Measurements from ENCODE around the gene LRIT2. TPM values are rescaled to one million over a fixed set of nuclear protein-coding genes. Genes with fewer than 3 reads are reported as not detected.

LRIT2 gene
- total and polyA plus RNA-seq, 9 of the 15 experiments (the other 6 are each of a cell fraction or from before 2014, with no cell fraction given) = not detected

GRCh38 chr10:84184517-84184916, 40.8 kb downstream of the LRIT2 start:
- POLR2A ChIA-PET = interaction anchor here (0.7 to 1.1 kb wide), 3 partner anchors 9 to 37 kb away, joined by 3 to 4 read pairs (median 3); no protein-coding TSS in a partner anchor
- H4K20me1 ChIP-seq (replicated peaks; ENCODE audit: control insufficient read depth, insufficient read depth, low read length) = no peaks in the 10 kb centered on the region; the same call in 1 of the 2 replicates
- TF ChIP-seq CBFA2T3 (IDR thresholded peaks at IDR 0.05) (no peak), DLX4 (CRISPR knock-in tag; IDR thresholded peaks at IDR 0.05) (no peak), IRF9 (tag; IDR thresholded peaks at IDR 0.05) (no peak), ZNF668 (CRISPR knock-in tag; IDR thresholded peaks at IDR 0.05) (no peak), ESRRA (IDR thresholded peaks at IDR 0.05; ENCODE audit: borderline replicate concordance, low read depth) (no peak), GABPA (tag; conservative IDR thresholded peaks at IDR 0.05; ENCODE audit: low read depth) (no peak), E2F4 (CRISPR knock-in tag; IDR thresholded peaks at IDR 0.05; ENCODE audit: low read depth) (no peak), ZMIZ1 (IDR thresholded peaks at IDR 0.05; ENCODE audit: low read depth in 2 of 2, low read length in 2 of 2) (no peak), OTX1 (CRISPR knock-in tag; IDR thresholded peaks at IDR 0.05) (no peak), ZNF197 (CRISPR knock-in tag; IDR thresholded peaks at IDR 0.05; ENCODE audit: low read depth) (no peak)
- BruUV-seq (replicated peaks) = no TSS peak
- ATAC-seq = peak; percentile 67
- no peak overlapping the region for H3K4me3 ChIP-seq
- intact Hi-C loops (cut with micrococcal nuclease) = no loop called here
- in situ Hi-C loops (cut with MboI) = no loop called here
- peaks cover 1 to 44% of the 10 kb centered on the region in 2 experiments; a peak in 4 of 5 replicates for H3K27me3 ChIP-seq (ENCODE audit: control insufficient read depth in 2 of 2, insufficient read depth in 2 of 2, low read length in 2 of 2)
- H3K4me1 ChIP-seq (replicated peaks in 1 of 2; ENCODE audit: control insufficient read depth in 2 of 2, insufficient read depth in 2 of 2, low read length in 2 of 2) = no peaks in the 10 kb centered on the region
- peak in 1 of 4 experiments; percentile 35 for DNase-seq (ENCODE audit: extremely low read depth in 1 of 4, low spot score in 3 of 4)
- no peaks in the 10 kb centered on the region for H3K79me2 ChIP-seq (ENCODE audit: control insufficient read depth, insufficient read depth, low read length)
- H3K36me3 ChIP-seq (ENCODE audit: control insufficient read depth, insufficient read depth, low read length) = no peaks in the 10 kb centered on the region
- H3K9me3 ChIP-seq (replicated peaks; ENCODE audit: control insufficient read depth, insufficient read depth, low read depth, low read length) = no peaks in the 10 kb centered on the region
- CTCF ChIA-PET (ENCODE audit: low intra/inter-chr PET ratio) = no interaction called here
- no peak overlapping the region for H3K4me2 ChIP-seq (ENCODE audit: insufficient read depth, low read length)
- no peaks in the 10 kb centered on the region for H3K9me1 ChIP-seq (ENCODE audit: control insufficient read depth, insufficient read depth, low read length)
- no peak overlapping the region for H3K9ac ChIP-seq (ENCODE audit: insufficient read depth in 1 of 2, low read depth in 2 of 2, low read length in 2 of 2)
- FAIRE-seq = no peak
- no peak overlapping the region for H2AFZ ChIP-seq (ENCODE audit: low read depth, low read length)
- no peak overlapping the region for H3K27ac ChIP-seq (ENCODE audit: extremely low read depth, low read depth, low read length)
- WGBS (ENCODE audit: insufficient coverage, low coverage, missing lambda C conversion rate) = 0% methylated on average over 4 of the region's 4 CpGs

Data from K562 (cell line).